Hepatocyte (in vitro differentiated cells): Measurements from ENCODE around the gene DGCR2.

Experiments used
- EZH2 ChIP-seq: fragments of 200-600 bp; sonication (generic); IDR thresholded peaks from 2 replicates; pipeline ENCODE4 v1.6.1; 2016; ENCODE audit warnings: antibody characterized with exemption, mild to moderate bottlenecking, borderline replicate concordance
- TF ChIP-seq, protein P1 (sequence below): fragments of 200-600 bp; sonication (generic); IDR thresholded peaks from 2 replicates; pipeline ENCODE4 v1.5.1; 2016; ENCODE audit warnings: antibody characterized with exemption, mild to moderate bottlenecking; ENCODE audit not compliant: poor library complexity

DNA sequence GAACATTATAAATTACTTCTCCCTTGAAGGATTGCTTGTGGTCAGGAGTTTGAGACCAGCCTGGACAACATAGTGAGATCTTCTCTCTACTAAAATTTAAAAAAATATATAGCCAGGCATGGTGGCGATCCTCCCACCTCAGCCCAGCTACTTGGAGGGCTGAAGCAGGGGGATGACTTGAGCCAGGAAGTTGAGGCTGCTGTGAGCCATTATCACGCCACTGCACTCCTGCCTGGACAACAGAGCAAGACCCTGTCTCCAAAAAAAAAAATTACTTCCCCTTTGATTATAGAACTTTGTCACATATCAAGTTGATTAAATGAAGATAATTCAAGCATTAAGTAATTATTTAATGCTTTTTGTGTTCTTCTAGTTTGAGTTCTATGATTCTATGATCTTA, 121.0 kb downstream of the DGCR2 start:
- TF ChIP-seq, protein P1, sequence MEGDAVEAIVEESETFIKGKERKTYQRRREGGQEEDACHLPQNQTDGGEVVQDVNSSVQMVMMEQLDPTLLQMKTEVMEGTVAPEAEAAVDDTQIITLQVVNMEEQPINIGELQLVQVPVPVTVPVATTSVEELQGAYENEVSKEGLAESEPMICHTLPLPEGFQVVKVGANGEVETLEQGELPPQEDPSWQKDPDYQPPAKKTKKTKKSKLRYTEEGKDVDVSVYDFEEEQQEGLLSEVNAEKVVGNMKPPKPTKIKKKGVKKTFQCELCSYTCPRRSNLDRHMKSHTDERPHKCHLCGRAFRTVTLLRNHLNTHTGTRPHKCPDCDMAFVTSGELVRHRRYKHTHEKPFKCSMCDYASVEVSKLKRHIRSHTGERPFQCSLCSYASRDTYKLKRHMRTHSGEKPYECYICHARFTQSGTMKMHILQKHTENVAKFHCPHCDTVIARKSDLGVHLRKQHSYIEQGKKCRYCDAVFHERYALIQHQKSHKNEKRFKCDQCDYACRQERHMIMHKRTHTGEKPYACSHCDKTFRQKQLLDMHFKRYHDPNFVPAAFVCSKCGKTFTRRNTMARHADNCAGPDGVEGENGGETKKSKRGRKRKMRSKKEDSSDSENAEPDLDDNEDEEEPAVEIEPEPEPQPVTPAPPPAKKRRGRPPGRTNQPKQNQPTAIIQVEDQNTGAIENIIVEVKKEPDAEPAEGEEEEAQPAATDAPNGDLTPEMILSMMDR: no peak
- TF ChIP-seq EZH2: no peak
